ENCODE results near the gene CLDN19.
A peak's percentile ranks its signal among the peaks of the same experiment; 100 is the strongest.
"Not testable (repeated sequence)": the region's sequence is repeated elsewhere in the genome, so short reads cannot be mapped to it uniquely, and the experiment has no call there.

Gene CLDN19

GRCh38 chr1:42737986-42738677 is 1.9 kb downstream of the CLDN19 start:
- DNase-seq: no peak

GRCh38 chr1:42737257-42737656 is 2.8 kb downstream of the CLDN19 start:
- DNase-seq: peak; percentile 25 to 35

GRCh38 chr1:42736571-42737200 is 3.4 kb downstream of the CLDN19 start:
- no peak for DNase-seq

- peak; percentile 31 to 64 for DNase-seq
Observed at GRCh38 chr1:42736152-42736551, 3.9 kb downstream of the CLDN19 start.

- no peak for DNase-seq
Observed at GRCh38 chr1:42735477-42736105, 4.4 kb downstream of the CLDN19 start.

GRCh38 chr1:42735056-42735455 is 5.0 kb downstream of the CLDN19 start:
- no peak for DNase-seq

GRCh38 chr1:42734201-42735035 is 5.6 kb downstream of the CLDN19 start:
- DNase-seq: no peak

GRCh38 chr1:42733415-42734200 is 6.4 kb downstream of the CLDN19 start:
- DNase-seq: no peak

GRCh38 chr1:42732126-42732680 is 7.8 kb downstream of the CLDN19 start:
- no peak for DNase-seq

GRCh38 chr1:42731585-42731984 is 8.5 kb downstream of the CLDN19 start:
- no peak for DNase-seq

- DNase-seq: peak in 1 of 2 donors; percentile 4
Observed at GRCh38 chr1:42730988-42731387, 9.0 kb downstream of the CLDN19 start.

- DNase-seq: no peak
Observed at GRCh38 chr1:42730002-42730401, 10.0 kb downstream of the CLDN19 start.

GRCh38 chr1:42725820-42726219 is 14.2 kb downstream of the CLDN19 start:
- DNase-seq: not testable (repeated sequence)

GRCh38 chr1:42723511-42723910 is 16.5 kb downstream of the CLDN19 start:
- DNase-seq: peak in 1 of 2 donors; percentile 19

- DNase-seq: not testable (repeated sequence)
Observed at GRCh38 chr1:42722403-42722802, 17.6 kb downstream of the CLDN19 start.

GRCh38 chr1:42721926-42722325 is 18.1 kb downstream of the CLDN19 start:
- no peak for DNase-seq

- DNase-seq: no peak
Observed at GRCh38 chr1:42720868-42721267, 19.2 kb downstream of the CLDN19 start.

- not testable (repeated sequence) for DNase-seq
Observed at GRCh38 chr1:42714441-42714840, 25.6 kb downstream of the CLDN19 start.

GRCh38 chr1:42713293-42713692 is 26.7 kb downstream of the CLDN19 start:
- no peak for DNase-seq

- DNase-seq: not testable (repeated sequence)
Observed at GRCh38 chr1:42712808-42713207, 27.2 kb downstream of the CLDN19 start.

- no peak for DNase-seq
Observed at GRCh38 chr1:42703888-42704464, 36.1 kb downstream of the CLDN19 start.

- DNase-seq: no peak
Observed at GRCh38 chr1:42700006-42700405, 40.0 kb downstream of the CLDN19 start.
